Osteocyte (in vitro differentiated cells): Measurements from ENCODE around the gene TMEM125. TPM values are rescaled to one million over a fixed set of nuclear protein-coding genes. Genes with fewer than 3 reads are reported as not detected.

Experiments used
- DNase-seq: peaks from one replicate; pipeline ENCODE4 v3.0.0; 2021; ENCODE audit warnings: mixed read lengths; ENCODE audit not compliant: unreplicated experiment; ENCODE audit errors: extremely low spot score
- H3K27ac Mint-ChIP-seq: one replicate; pipeline ENCODE4 v1.8.0; 2021; ENCODE audit warnings: mild to moderate bottlenecking, mixed read lengths; ENCODE audit not compliant: unreplicated experiment
- H3K27me3 Mint-ChIP-seq: one replicate; pipeline ENCODE4 v1.8.0; 2021; ENCODE audit warnings: mixed read lengths; ENCODE audit not compliant: unreplicated experiment
- H3K36me3 Mint-ChIP-seq: one replicate; pipeline ENCODE4 v1.8.0; 2021; ENCODE audit warnings: mixed read lengths; ENCODE audit not compliant: unreplicated experiment
- H3K4me1 Mint-ChIP-seq: one replicate; pipeline ENCODE4 v1.8.0; 2021; ENCODE audit warnings: mixed read lengths; ENCODE audit not compliant: unreplicated experiment
- H3K4me3 Mint-ChIP-seq: one replicate; pipeline ENCODE4 v1.8.0; 2021; ENCODE audit warnings: mild to moderate bottlenecking, moderate library complexity, mixed read lengths; ENCODE audit not compliant: unreplicated experiment
- H3K9me3 Mint-ChIP-seq: one replicate; pipeline ENCODE4 v1.8.0; 2021; ENCODE audit warnings: mixed read lengths; ENCODE audit not compliant: unreplicated experiment
- CTCF ChIP-seq: fragments of 200-600 bp; sonication (generic); IDR thresholded peaks from 2 replicates; pipeline ENCODE4 v1.5.0; 2021; ENCODE audit warnings: antibody characterized with exemption, mild to moderate bottlenecking, moderate library complexity
- total RNA-seq: library from RNA; stranded (reverse); gene quantifications from 2 replicates; pipeline ENCODE4 v1.2.1, GENCODE V29; 2021

Gene TMEM125
- total RNA-seq, 1 donor from 2014 or later: not detected

DNA sequence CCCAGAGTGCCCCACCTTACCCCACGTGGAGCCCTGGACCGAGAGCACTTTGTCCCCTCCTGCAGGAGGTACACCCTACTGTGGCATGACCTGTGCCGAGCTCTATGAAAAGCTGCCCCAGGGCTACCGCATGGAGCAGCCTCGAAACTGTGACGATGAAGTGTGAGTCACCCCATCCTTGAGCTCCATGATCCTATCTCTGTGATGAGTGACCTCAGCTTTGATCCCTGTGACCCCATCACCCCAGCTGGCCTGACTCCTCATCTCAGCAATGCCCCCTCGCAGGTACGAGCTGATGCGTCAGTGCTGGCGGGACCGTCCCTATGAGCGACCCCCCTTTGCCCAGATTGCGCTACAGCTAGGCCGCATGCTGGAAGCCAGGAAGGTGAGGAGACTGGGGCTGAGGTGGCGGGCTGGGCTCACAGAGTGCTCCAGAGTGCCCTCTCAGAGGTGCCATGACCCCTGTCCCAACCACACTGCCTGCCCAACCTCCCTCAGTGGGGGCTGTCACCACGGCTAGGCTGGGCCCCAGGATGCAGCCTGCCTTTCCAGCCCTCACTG is 51.6 kb downstream of the TMEM125 start:
- H3K36me3 Mint-ChIP-seq: no peaks in the 10 kb centered on the region

GRCh38 chr1:43322506-43322905 is 52.7 kb downstream of the TMEM125 start:
- H3K4me1 Mint-ChIP-seq: no peaks in the 10 kb centered on the region
- H3K9me3 Mint-ChIP-seq: peaks cover 18% of the 10 kb centered on the region
- DNase-seq: no peak
- no peak overlapping the region for H3K27ac Mint-ChIP-seq
- H3K27me3 Mint-ChIP-seq: no peaks in the 10 kb centered on the region
- H3K36me3 Mint-ChIP-seq: no peaks in the 10 kb centered on the region
- no peak for TF ChIP-seq CTCF
- H3K4me3 Mint-ChIP-seq: no peak overlapping the region

More for the DNA sequence above, 51.6 kb downstream of the TMEM125 start:
- peaks cover 13% of the 10 kb centered on the region for H3K9me3 Mint-ChIP-seq
- H3K4me3 Mint-ChIP-seq: no peak overlapping the region
- no peak for TF ChIP-seq CTCF
- no peak overlapping the region for H3K27ac Mint-ChIP-seq
- H3K27me3 Mint-ChIP-seq: no peaks in the 10 kb centered on the region
- no peaks in the 10 kb centered on the region for H3K4me1 Mint-ChIP-seq
- no peak for DNase-seq

Other genes starting within 250 kb of the TMEM125 start
- gene EBNA1BP2, start 97.7 kb upstream of the TMEM125 start, total RNA-seq: 38.3 and 42.8 TPM in 2 replicates
- gene CFAP57, start 97.7 kb upstream of the TMEM125 start, total RNA-seq: 0.24 TPM in 1 of 2 replicates, not detected in the other
- gene C1orf210, start 15.6 kb downstream of the TMEM125 start, total RNA-seq: not detected in 2 replicates
- not detected in 2 replicates for gene TIE1, start 31.0 kb downstream of the TMEM125 start, total RNA-seq
- gene MPL, start 67.8 kb downstream of the TMEM125 start, total RNA-seq: not detected in 2 replicates
- 15.2 and 18.7 TPM in 2 replicates for gene CDC20, start 89.0 kb downstream of the TMEM125 start, total RNA-seq
- gene ELOVL1, start 98.0 kb downstream of the TMEM125 start, total RNA-seq: 61.9 and 62.5 TPM in 2 replicates
- 39.8 and 40.4 TPM in 2 replicates for gene MED8, start 119.8 kb downstream of the TMEM125 start, total RNA-seq
- gene SZT2, start 119.9 kb downstream of the TMEM125 start, total RNA-seq: 51.8 and 63.6 TPM in 2 replicates
- 43.2 and 45.9 TPM in 2 replicates for gene HYI, start 183.9 kb downstream of the TMEM125 start, total RNA-seq